ENCODE data around the gene COL23A1. TPM values are rescaled to one million over a fixed set of nuclear protein-coding genes. Genes with fewer than 3 reads are reported as not detected.
A peak's percentile ranks its signal among the peaks of the same experiment; 100 is the strongest.

Gene COL23A1
- total RNA-seq, 4 donors from 2014 or later, result 7.9 to 20.4 (median 12.0) TPM

- H3K4me3 ChIP-seq, result no peak overlapping the region
- H3K27ac ChIP-seq, result no peak overlapping the region
- no peak for TF ChIP-seq POLR2A (IDR thresholded peaks at IDR 0.05)
- TF ChIP-seq CTCF (IDR thresholded peaks at IDR 0.05), result no peak
- no peak for TF ChIP-seq EP300 (IDR thresholded peaks at IDR 0.05)
- no peak for DNase-seq (ENCODE audit: low spot score in 2 of 2)
- no peaks in the 10 kb centered on the region for H3K27me3 ChIP-seq
- no peaks in the 10 kb centered on the region for H3K36me3 ChIP-seq
- no peaks in the 10 kb centered on the region for H3K9me3 ChIP-seq
- peaks cover 0 to 15% (median 0%) of the 10 kb centered on the region in 4 donors for H3K4me1 ChIP-seq
- 90% methylated on average over 5 of the region's 5 CpGs for WGBS, 2 donors
These were observed 114.8 kb downstream of the COL23A1 start for GRCh38 chr5:178475422-178475821.

GRCh38 chr5:178474562-178475184, 115.5 kb downstream of the COL23A1 start:
- Histone ChIP-seq H3K27ac (peak overlapping the region in 1 of 4 donors; percentile 52), H3K4me3 (no peak overlapping the region), H3K9me3 (no peaks in the 10 kb centered on the region), H3K27me3 (no peaks in the 10 kb centered on the region), H3K36me3 (no peaks in the 10 kb centered on the region), H3K4me1 (peaks cover 0 to 15% (median 0%) of the 10 kb centered on the region in 4 donors)
- TF ChIP-seq POLR2A (IDR thresholded peaks at IDR 0.05), result no peak
- TF ChIP-seq CTCF (IDR thresholded peaks at IDR 0.05), result no peak
- no peak for TF ChIP-seq EP300 (IDR thresholded peaks at IDR 0.05)
- 60 to 68% methylated on average over 7 of the region's 7 CpGs for WGBS, 2 donors
- DNase-seq (ENCODE audit: low spot score in 2 of 2), result no peak

GRCh38 chr5:178473854-178474253, 116.3 kb downstream of the COL23A1 start:
- TF ChIP-seq POLR2A (IDR thresholded peaks at IDR 0.05), result no peak
- no peak for TF ChIP-seq EP300 (IDR thresholded peaks at IDR 0.05)

GRCh38 chr5:178472138-178472537, 118.1 kb downstream of the COL23A1 start:
- Histone ChIP-seq H3K9me3 (no peaks in the 10 kb centered on the region), H3K36me3 (no peaks in the 10 kb centered on the region), H3K27me3 (no peaks in the 10 kb centered on the region), H3K27ac (no peak overlapping the region), H3K4me1 (peaks cover 0 to 30% (median 8%) of the 10 kb centered on the region in 4 donors), H3K4me3 (no peak overlapping the region)
- WGBS, 2 donors, result 80 to 82% methylated on average over 4 of the region's 4 CpGs
- DNase-seq (ENCODE audit: low spot score in 2 of 2), result no peak
- TF ChIP-seq CTCF (IDR thresholded peaks at IDR 0.05) (no peak), POLR2A (IDR thresholded peaks at IDR 0.05) (no peak), EP300 (IDR thresholded peaks at IDR 0.05) (no peak)

More at GRCh38 chr5:178473854-178474253, 116.3 kb downstream of the COL23A1 start:
- H3K27me3 ChIP-seq, result no peaks in the 10 kb centered on the region
- no peak overlapping the region for H3K4me3 ChIP-seq
- peaks cover 0 to 21% (median 0%) of the 10 kb centered on the region in 4 donors for H3K4me1 ChIP-seq
- 42 to 48% methylated on average over 7 of the region's 7 CpGs for WGBS, 2 donors
- H3K27ac ChIP-seq, result peak overlapping the region in 1 of 4 donors; percentile 52
- no peaks in the 10 kb centered on the region for H3K36me3 ChIP-seq
- H3K9me3 ChIP-seq, result no peaks in the 10 kb centered on the region
- peak in 1 of 2 donors; percentile 17 for DNase-seq (ENCODE audit: low spot score in 2 of 2)

- H3K4me1 ChIP-seq, result peaks cover 0 to 35% (median 9%) of the 10 kb centered on the region in 4 donors
- no peaks in the 10 kb centered on the region for H3K36me3 ChIP-seq
- no peak overlapping the region for H3K4me3 ChIP-seq
- DNase-seq (ENCODE audit: low spot score in 2 of 2), result no peak
- no peaks in the 10 kb centered on the region for H3K27me3 ChIP-seq
- TF ChIP-seq CTCF (IDR thresholded peaks at IDR 0.05), result no peak
- 77 to 78% methylated on average over 8 of the region's 8 CpGs for WGBS, 2 donors
- H3K27ac ChIP-seq, result no peak overlapping the region
- H3K9me3 ChIP-seq, result no peaks in the 10 kb centered on the region
These were observed 118.5 kb downstream of the COL23A1 start for GRCh38 chr5:178471711-178472110.

GRCh38 chr5:178470760-178471025, 119.5 kb downstream of the COL23A1 start:
- no peak overlapping the region for H3K27ac ChIP-seq
- H3K27me3 ChIP-seq, result no peaks in the 10 kb centered on the region
- no peak for TF ChIP-seq EP300 (IDR thresholded peaks at IDR 0.05)
- TF ChIP-seq POLR2A (IDR thresholded peaks at IDR 0.05), result no peak
- TF ChIP-seq CTCF (IDR thresholded peaks at IDR 0.05), result no peak
- no peak for DNase-seq (ENCODE audit: low spot score in 2 of 2)
- peaks cover 0 to 38% (median 9%) of the 10 kb centered on the region in 4 donors for H3K4me1 ChIP-seq
- WGBS, 2 donors, result 86 to 94% methylated on average over 6 of the region's 6 CpGs
- H3K4me3 ChIP-seq, result no peak overlapping the region
- no peaks in the 10 kb centered on the region for H3K36me3 ChIP-seq
- no peaks in the 10 kb centered on the region for H3K9me3 ChIP-seq

Measured in tibial nerve (tissue), 4 donors.